Neuronal stem cell (in vitro differentiated cells): Measurements from ENCODE around the gene HEMK1.

Experiments used
- DNase-seq: peaks from one replicate; pipeline ENCODE4 v3.0.0-alpha.2; 2013; ENCODE audit warnings: low spot score
- H2AFZ ChIP-seq: one replicate; pipeline ENCODE4 v1.6.1; 2013; ENCODE audit warnings: mild to moderate bottlenecking, low read length, inconsistent platforms
- H2AK5ac ChIP-seq: 2 replicates; pipeline ENCODE4 v1.6.1; 2013; ENCODE audit warnings: low read depth, mild to moderate bottlenecking, inconsistent platforms, low read length, moderate library complexity, mixed read lengths
- H2BK120ac ChIP-seq: 2 replicates; pipeline ENCODE4 v1.6.1; 2013; ENCODE audit warnings: low read depth, mild to moderate bottlenecking, inconsistent platforms, low read length, moderate library complexity, mixed read lengths
- H2BK12ac ChIP-seq: one replicate; pipeline ENCODE4 v1.6.1; 2013; ENCODE audit warnings: low read length, inconsistent platforms
- H2BK15ac ChIP-seq: 2 replicates; pipeline ENCODE4 v1.6.1; 2013; ENCODE audit warnings: mild to moderate bottlenecking, low read length, inconsistent platforms, mixed read lengths
- H2BK5ac ChIP-seq: one replicate; pipeline ENCODE4 v1.6.1; 2013; ENCODE audit warnings: inconsistent platforms, mild to moderate bottlenecking, low read length, moderate library complexity
- H3K14ac ChIP-seq: one replicate; pipeline ENCODE4 v1.6.1; 2013; ENCODE audit warnings: low read length, inconsistent platforms
- H3K18ac ChIP-seq: 2 replicates; pipeline ENCODE4 v1.6.1; 2013; ENCODE audit warnings: low read length, inconsistent platforms
- H3K23ac ChIP-seq: 2 replicates; pipeline ENCODE4 v1.6.1; 2013; ENCODE audit warnings: low read depth, mild to moderate bottlenecking, mixed read lengths, low read length, inconsistent platforms; ENCODE audit not compliant: poor library complexity
- H3K27ac ChIP-seq: replicated peaks from 3 replicates; pipeline ENCODE4 v1.5.1; 2013; ENCODE audit warnings: low read length, inconsistent platforms
- H3K27me3 ChIP-seq, 3 experiments: 2 replicates each; pipeline ENCODE4 v1.6.1; 2013; ENCODE audit warnings: low read length in 3 of 3, mild to moderate bottlenecking in 2 of 3, inconsistent platforms in 1 of 3, low read depth in 1 of 3, mixed read lengths in 1 of 3, moderate library complexity in 1 of 3; ENCODE audit not compliant: control insufficient read depth in 3 of 3, insufficient read depth in 3 of 3
- H3K36me3 ChIP-seq, 2 donors: replicated peaks in 1 of 2; 2 replicates each; pipeline ENCODE4 v1.6.1; 2013; ENCODE audit warnings: low read length in 2 of 2; ENCODE audit not compliant: control insufficient read depth in 2 of 2, insufficient read depth in 2 of 2
- H3K4ac ChIP-seq: 2 replicates; pipeline ENCODE4 v1.6.1; 2013; ENCODE audit warnings: inconsistent platforms, mild to moderate bottlenecking, low read length, moderate library complexity
- H3K4me1 ChIP-seq, 2 donors: 1 replicate in 1 of 2; 2 replicates in 1 of 2; pipeline ENCODE4 v1.6.1; 2013; ENCODE audit warnings: low read length in 2 of 2, low read depth in 1 of 2; ENCODE audit not compliant: control insufficient read depth in 2 of 2, insufficient read depth in 1 of 2
- H3K4me2 ChIP-seq: one replicate; pipeline ENCODE4 v1.6.1; 2013; ENCODE audit warnings: mild to moderate bottlenecking, low read length, inconsistent platforms; ENCODE audit not compliant: insufficient read depth, poor library complexity, severe bottlenecking
- H3K4me3 ChIP-seq, 2 donors: 2 replicates each; pipeline ENCODE4 v1.5.1; 2013; ENCODE audit warnings: low read length in 2 of 2, mild to moderate bottlenecking in 2 of 2, inconsistent platforms in 1 of 2, moderate library complexity in 1 of 2
- H3K79me1 ChIP-seq: one replicate; pipeline ENCODE4 v1.6.1; 2013; ENCODE audit warnings: low read depth, mild to moderate bottlenecking, inconsistent platforms, low read length, moderate library complexity
- H3K9ac ChIP-seq: one replicate; pipeline ENCODE4 v1.6.1; 2013; ENCODE audit warnings: mild to moderate bottlenecking, low read depth, low read length, inconsistent platforms; ENCODE audit not compliant: poor library complexity
- H3K9me3 ChIP-seq, 2 donors: replicated peaks in 1 of 2; 2 replicates each; pipeline versions ENCODE3 to v1.6.1; 2013; ENCODE audit warnings: low read length in 2 of 2, mild to moderate bottlenecking in 2 of 2, inconsistent platforms in 1 of 2, low read depth in 1 of 2, mixed read lengths in 1 of 2, moderate library complexity in 1 of 2; ENCODE audit not compliant: control insufficient read depth in 2 of 2, insufficient read depth in 1 of 2
- H4K8ac ChIP-seq: one replicate; pipeline ENCODE4 v1.6.1; 2013; ENCODE audit warnings: low read depth, mild to moderate bottlenecking, inconsistent platforms, low read length, moderate library complexity
- H4K91ac ChIP-seq: one replicate; pipeline ENCODE4 v1.6.1; 2013; ENCODE audit warnings: low read length, low read depth, mild to moderate bottlenecking, inconsistent platforms; ENCODE audit not compliant: poor library complexity
- WGBS, 2 donors: extraction: QIAGEN DNeasy Blood & Tissue Kit; methylation state at CpG; one replicate each; pipeline ENCODE4 v1.1.7; 2013; ENCODE audit warnings: missing lambda C conversion rate in 2 of 2, mixed read lengths in 1 of 2; ENCODE audit not compliant: insufficient read length in 2 of 2, insufficient replicate concordance in 1 of 2; ENCODE audit errors: extremely low coverage in 2 of 2; 5-methylcytosine and 5-hydroxymethylcytosine counted together

Gene HEMK1

DNA sequence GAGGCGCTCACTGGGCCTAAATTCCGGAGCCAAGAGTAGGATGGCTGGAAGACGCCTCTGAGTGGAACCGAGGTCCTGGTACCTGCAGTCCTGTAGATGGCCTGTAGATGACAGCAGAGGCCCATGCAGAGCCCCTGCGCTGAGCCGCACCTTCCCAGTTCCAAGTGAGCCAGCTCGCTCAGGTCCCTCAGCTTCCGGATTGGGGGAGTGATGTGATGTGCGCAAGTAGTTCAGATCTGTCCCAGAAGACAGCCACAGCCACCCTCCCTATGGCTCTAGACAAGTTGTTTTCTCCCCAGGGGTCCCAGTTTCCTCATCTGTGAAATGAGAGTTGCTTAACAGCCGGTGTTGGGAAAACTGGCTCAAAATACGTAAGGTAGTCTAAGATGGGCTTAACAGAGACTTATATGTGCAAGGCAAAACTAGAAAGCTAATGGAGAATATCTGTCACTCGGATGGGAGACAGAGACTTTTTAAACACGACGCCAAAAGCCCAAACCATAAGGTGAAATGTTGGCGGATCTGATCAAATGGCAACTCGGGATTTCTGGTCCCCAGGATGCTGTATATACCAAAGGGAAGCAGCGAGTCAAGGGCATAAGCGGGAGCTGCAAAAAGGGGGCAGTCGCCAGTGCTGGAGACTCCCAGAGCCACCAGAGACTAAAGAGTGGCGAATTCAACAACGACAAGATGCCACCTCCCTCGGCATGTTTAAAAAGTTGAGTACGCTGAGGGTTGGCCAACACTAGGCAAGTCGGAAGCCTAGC lies 46.9 kb downstream of the HEMK1 start:
- Histone ChIP-seq H3K27me3 (peaks cover 0 to 17% (median 0%) of the 10 kb centered on the region in 3 experiments), H2AFZ (peak overlapping the region; percentile 85), H2AK5ac (no peak overlapping the region), H3K9me3 (no peaks in the 10 kb centered on the region), H3K4me1 (peaks cover 14 to 15% of the 10 kb centered on the region in 2 donors), H2BK15ac (no peak overlapping the region), H3K36me3 (no peaks in the 10 kb centered on the region), H4K8ac (no peak overlapping the region), H3K23ac (no peak overlapping the region), H2BK120ac (no peak overlapping the region), H3K14ac (no peak overlapping the region), H3K27ac (peak overlapping the region; percentile 49), H4K91ac (no peak overlapping the region), H3K18ac (peak overlapping the region; percentile 64), H2BK12ac (no peak overlapping the region), H2BK5ac (no peak overlapping the region), H3K4me3 (peak overlapping the region; percentile 41 to 78), H3K9ac (no peak overlapping the region), H3K79me1 (peaks cover 3% of the 10 kb centered on the region), H3K4me2 (peak overlapping the region; percentile 90), H3K4ac (no peak overlapping the region)
- WGBS, 2 donors: no CpG with 5 or more reads among the region's 24 CpGs
- DNase-seq: peak; percentile 85

DNA sequence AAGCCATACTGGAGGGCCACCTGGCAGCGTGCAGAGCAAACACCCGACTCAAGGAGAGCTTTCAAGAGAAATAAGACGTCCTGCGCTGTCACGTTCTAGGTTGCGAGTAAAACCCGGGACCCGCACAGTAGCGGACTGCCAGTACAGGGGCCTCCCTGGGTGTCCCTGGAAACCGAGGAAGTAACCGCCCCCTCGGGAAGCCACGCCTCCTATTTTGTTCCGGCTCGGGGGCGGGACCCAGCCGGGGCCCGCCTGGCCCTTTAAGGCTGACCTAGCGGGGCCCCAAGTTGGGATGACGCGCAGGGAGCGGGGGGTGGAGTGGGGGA lies 47.4 kb downstream of the HEMK1 start:
- DNase-seq: peak; percentile 95
- H2BK120ac ChIP-seq: no peak overlapping the region
- H3K27ac ChIP-seq: peak overlapping the region; percentile 49

DNA sequence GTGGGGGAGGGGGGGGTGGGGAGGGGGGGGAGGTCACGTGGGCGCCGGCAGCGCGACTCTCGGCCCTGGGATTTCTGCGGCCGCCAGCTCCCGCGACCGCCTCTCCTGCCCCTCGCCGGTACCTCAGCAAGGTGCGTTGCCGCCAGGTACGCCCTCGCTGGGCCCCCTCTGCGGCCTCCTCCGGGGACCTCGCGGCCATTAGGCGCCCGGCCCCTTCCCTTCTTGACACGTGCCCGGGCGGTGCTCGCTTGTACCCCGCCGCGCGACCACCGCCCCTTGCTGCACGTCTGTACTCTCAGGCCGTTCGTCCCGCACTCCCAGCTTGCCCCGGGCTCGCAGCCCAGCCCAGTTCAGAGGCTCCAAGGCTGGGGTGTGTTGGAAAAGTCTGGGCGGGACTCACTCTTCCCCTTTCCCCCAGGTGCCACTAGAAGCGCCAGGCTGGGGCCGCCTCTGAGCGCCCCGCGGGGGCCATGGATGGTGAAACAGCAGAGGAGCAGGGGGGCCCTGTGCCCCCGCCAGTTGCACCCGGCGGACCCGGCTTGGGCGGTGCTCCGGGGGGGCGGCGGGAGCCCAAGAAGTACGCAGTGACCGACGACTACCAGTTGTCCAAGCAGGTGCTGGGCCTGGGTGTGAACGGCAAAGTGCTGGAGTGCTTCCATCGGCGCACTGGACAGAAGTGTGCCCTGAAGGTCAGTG lies 47.9 kb downstream of the HEMK1 start, which contains the start of gene MAPKAPK3:
MAPKAPK3 (plus strand) TSS at position 56 of the 696 bp plus-strand sequence; CDS start at position 471, 415 bp downstream.
- Histone ChIP-seq H2BK12ac (peak within 1 kb of the TSS; percentile 30), H4K91ac (no peak within 1 kb of the TSS), H2AFZ (peak within 1 kb of the TSS; percentile 96), H4K8ac (no peak within 1 kb of the TSS), H3K36me3 (no peaks in the 10 kb centered on the region), H2AK5ac (peak within 1 kb of the TSS; percentile 29), H3K4me3 (peak within 1 kb of the TSS; percentile 61 to 89), H2BK5ac (no peak within 1 kb of the TSS), H3K23ac (no peak within 1 kb of the TSS), H3K18ac (peak within 1 kb of the TSS; percentile 88), H3K9ac (peak within 1 kb of the TSS; percentile 74), H3K27me3 (peaks cover 0 to 16% (median 0%) of the 10 kb centered on the region in 3 experiments), H3K4ac (no peak within 1 kb of the TSS), H2BK15ac (no peak within 1 kb of the TSS), H3K14ac (no peak within 1 kb of the TSS), H3K27ac (peak within 1 kb of the TSS; percentile 49), H2BK120ac (no peak within 1 kb of the TSS), H3K4me2 (peak within 1 kb of the TSS; percentile 90), H3K9me3 (no peaks in the 10 kb centered on the region), H3K79me1 (peaks cover 3% of the 10 kb centered on the region), H3K4me1 (peaks cover 13 to 15% of the 10 kb centered on the region in 2 donors)
- no peak for DNase-seq
- WGBS, 2 donors: no CpG with 5 or more reads among the region's 58 CpGs

More for the DNA sequence above, 47.4 kb downstream of the HEMK1 start:
- H3K4me2 ChIP-seq: peak overlapping the region; percentile 90
- H3K14ac ChIP-seq: no peak overlapping the region
- H3K18ac ChIP-seq: peak overlapping the region; percentile 64
- no peak overlapping the region for H3K4ac ChIP-seq
- no peak overlapping the region for H3K9ac ChIP-seq
- no peak overlapping the region for H2BK5ac ChIP-seq
- peak overlapping the region; percentile 85 for H2AFZ ChIP-seq
- no CpG with 5 or more reads among the region's 22 CpGs for WGBS, 2 donors
- H3K79me1 ChIP-seq: peaks cover 3% of the 10 kb centered on the region
- H2AK5ac ChIP-seq: no peak overlapping the region
- peaks cover 13 to 15% of the 10 kb centered on the region in 2 donors for H3K4me1 ChIP-seq
- H3K27me3 ChIP-seq: peaks cover 0 to 17% (median 0%) of the 10 kb centered on the region in 3 experiments
- no peaks in the 10 kb centered on the region for H3K36me3 ChIP-seq
- H2BK12ac ChIP-seq: no peak overlapping the region
- no peak overlapping the region for H4K91ac ChIP-seq
- no peak overlapping the region for H2BK15ac ChIP-seq
- H3K4me3 ChIP-seq: peak overlapping the region; percentile 61 to 78
- H3K23ac ChIP-seq: no peak overlapping the region
- no peak overlapping the region for H4K8ac ChIP-seq
- H3K9me3 ChIP-seq: no peaks in the 10 kb centered on the region

DNA sequence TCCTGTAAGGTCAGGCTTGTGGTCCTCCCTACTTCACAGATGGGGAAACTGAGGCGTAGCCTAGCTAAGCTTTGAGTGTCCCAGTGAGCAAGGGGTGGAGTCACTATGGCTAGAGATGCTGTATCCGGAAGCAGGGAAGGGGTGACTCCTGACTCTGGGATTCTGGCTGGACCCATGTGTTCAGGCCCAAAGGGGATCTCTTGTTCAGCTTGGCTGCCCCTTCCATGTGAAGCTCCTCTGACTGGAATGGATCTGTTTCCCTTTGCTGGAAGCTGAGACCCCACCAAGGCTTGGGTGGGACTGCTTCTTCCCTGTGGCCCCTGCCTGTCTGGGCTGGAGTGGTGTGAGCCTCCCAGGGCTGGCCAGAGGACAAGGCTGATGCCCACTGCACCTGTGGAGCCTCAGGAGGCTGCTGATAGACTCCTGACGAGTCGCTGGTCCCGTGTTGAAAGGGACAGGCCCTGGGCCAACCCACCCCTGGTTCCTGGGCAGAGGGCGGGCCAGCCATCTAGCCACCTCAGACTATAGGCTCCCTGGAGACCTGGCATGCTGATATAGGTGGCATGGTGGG lies 48.7 kb downstream of the HEMK1 start:
- WGBS, 2 donors: no CpG with 5 or more reads among the region's 6 CpGs

More for the DNA sequence above, 48.7 kb downstream of the HEMK1 start:
- no peak overlapping the region for H3K27ac ChIP-seq
- H3K9ac ChIP-seq: peak overlapping the region; percentile 74
- H3K4me3 ChIP-seq: peak overlapping the region; percentile 61 to 89
- H2BK5ac ChIP-seq: no peak overlapping the region
- no peak overlapping the region for H4K8ac ChIP-seq
- H3K27me3 ChIP-seq: peaks cover 0 to 8% (median 0%) of the 10 kb centered on the region in 3 experiments
- H3K9me3 ChIP-seq: no peaks in the 10 kb centered on the region
- peaks cover 3% of the 10 kb centered on the region for H3K79me1 ChIP-seq
- H3K4ac ChIP-seq: no peak overlapping the region
- no peak for DNase-seq
- H3K23ac ChIP-seq: no peak overlapping the region
- peak overlapping the region; percentile 22 for H2AK5ac ChIP-seq
- peak overlapping the region; percentile 84 for H3K4me2 ChIP-seq
- H3K14ac ChIP-seq: no peak overlapping the region
- peak overlapping the region; percentile 96 for H2AFZ ChIP-seq
- H2BK12ac ChIP-seq: peak overlapping the region; percentile 30
- H2BK120ac ChIP-seq: no peak overlapping the region
- H3K36me3 ChIP-seq: no peaks in the 10 kb centered on the region
- H2BK15ac ChIP-seq: no peak overlapping the region
- peak overlapping the region; percentile 88 for H3K18ac ChIP-seq
- H3K4me1 ChIP-seq: peaks cover 11 to 15% of the 10 kb centered on the region in 2 donors
- H4K91ac ChIP-seq: no peak overlapping the region
